ENCODE results near the gene GLP1R. TPM values are rescaled to one million over a fixed set of nuclear protein-coding genes. Genes with fewer than 3 reads are reported as not detected.
A peak's percentile ranks its signal among the peaks of the same experiment; 100 is the strongest.

GLP1R gene
- total RNA-seq, 1 experiment from 2014 or later: not detected

- no TSS peak for BruUV-seq (replicated peaks)
- H3K27ac ChIP-seq (ENCODE audit: low read length): peak overlapping the region; percentile 96
- H3K4me1 ChIP-seq (ENCODE audit: control insufficient read depth, insufficient read depth, low read length): peaks cover 16% of the 10 kb centered on the region
- intact Hi-C loops (cut with micrococcal nuclease; ENCODE audit: unreplicated experiment): no loop called here
- ChIA-PET POLR2A (interaction anchor here (0.7 kb wide), 1 partner anchor 16 kb away, joined by 3 read pairs; no protein-coding TSS in a partner anchor), CTCF (no interaction called here)
- H3K36me3 ChIP-seq (ENCODE audit: control insufficient read depth, insufficient read depth, low read length): no peaks in the 10 kb centered on the region; the same call in 1 of the 2 replicates
- TF ChIP-seq REST (IDR thresholded peaks at IDR 0.05; ENCODE audit: insufficient read depth in 1 of 2, low read depth in 2 of 2, low read length in 1 of 2) (no peak), SIN3A (IDR thresholded peaks at IDR 0.05; ENCODE audit: borderline replicate concordance, insufficient read depth, low read depth, low read length) (0 out of 2 replicates have a peak, but pooled peaks have one; percentile 69)
- ATAC-seq (peak; percentile 46), DNase-seq (ENCODE audit: low read depth, low spot score) (peak; percentile 39)
- H3K9me3 ChIP-seq (ENCODE audit: control insufficient read depth, insufficient read depth, low read depth, low read length): no peaks in the 10 kb centered on the region
- peak overlapping the region; percentile 85 to 94 for H3K4me3 ChIP-seq (ENCODE audit: low read depth in 2 of 2, low read length in 2 of 2)
- peaks cover under 1% of the 10 kb centered on the region; the same call in 1 of the 2 replicates for H3K27me3 ChIP-seq (ENCODE audit: control insufficient read depth, insufficient read depth, low read length)
- in situ Hi-C loops (cut with HindIII; ENCODE audit: low pct_unique_long_range_greater_than_20kb, low sequenced_read_pairs): no loop called here
Measured at GRCh38 chr6:39114388-39114703, 65.8 kb downstream of the GLP1R start.

- ATAC-seq: peak; percentile 98
- in situ Hi-C loops (cut with HindIII; ENCODE audit: low pct_unique_long_range_greater_than_20kb, low sequenced_read_pairs) (no loop called here), intact Hi-C loops (cut with micrococcal nuclease; ENCODE audit: unreplicated experiment) (no loop called here)
- Histone ChIP-seq H3K4me1 (ENCODE audit: control insufficient read depth, insufficient read depth, low read length) (peaks cover 16% of the 10 kb centered on the region), H3K27ac (ENCODE audit: low read length) (peak within 1 kb of the TSS; percentile 96), H3K9me3 (ENCODE audit: control insufficient read depth, insufficient read depth, low read depth, low read length) (no peaks in the 10 kb centered on the region), H3K27me3 (ENCODE audit: control insufficient read depth, insufficient read depth, low read length) (peaks cover 2% of the 10 kb centered on the region; the same call in 1 of the 2 replicates), H3K36me3 (ENCODE audit: control insufficient read depth, insufficient read depth, low read length) (no peaks in the 10 kb centered on the region), H3K4me3 (ENCODE audit: low read depth in 2 of 2, low read length in 2 of 2) (peak within 1 kb of the TSS; percentile 85 to 94)
- TF ChIP-seq POLR2AphosphoS5 (IDR thresholded peaks at IDR 0.05; ENCODE audit: low read depth, low read length) (peak; percentile 61; the same call in 1 of the 2 replicates), TCF7L2 (IDR thresholded peaks at IDR 0.05; ENCODE audit: low read depth, low read length) (peak; percentile 14; the same call in 1 of the 2 replicates), SIN3A (IDR thresholded peaks at IDR 0.05; ENCODE audit: borderline replicate concordance, insufficient read depth, low read depth, low read length) (no peak), REST (IDR thresholded peaks at IDR 0.05; ENCODE audit: insufficient read depth in 1 of 2, low read depth in 2 of 2, low read length in 1 of 2) (peak in 1 of 2 experiments; percentile 57; a peak in 1 of 4 replicates)
- peak; percentile 69 for DNase-seq (ENCODE audit: low read depth, low spot score)
- POLR2A ChIA-PET: no interaction called here
- CTCF ChIA-PET: interaction anchor here (0.6 kb wide), 1 partner anchor 142 kb away, joined by 6 read pairs; no protein-coding TSS in a partner anchor
- BruUV-seq (replicated peaks): no TSS peak
Measured at GRCh38 chr6:39114704-39115599, 66.4 kb downstream of the GLP1R start, which contains the start of gene SAYSD1. Gene SAYSD1 (minus strand): TSS chr6:39115186. CDS start chr6:39115089, 97 bp downstream.

Measured in Panc1 (cell line).